Measurements from ENCODE around the gene EMX1.
A peak's percentile ranks its signal among the peaks of the same experiment; 100 is the strongest.
"Not testable (repeated sequence)": the region's sequence is repeated elsewhere in the genome, so short reads cannot be mapped to it uniquely, and the experiment has no call there.

The EMX1 gene

DNA sequence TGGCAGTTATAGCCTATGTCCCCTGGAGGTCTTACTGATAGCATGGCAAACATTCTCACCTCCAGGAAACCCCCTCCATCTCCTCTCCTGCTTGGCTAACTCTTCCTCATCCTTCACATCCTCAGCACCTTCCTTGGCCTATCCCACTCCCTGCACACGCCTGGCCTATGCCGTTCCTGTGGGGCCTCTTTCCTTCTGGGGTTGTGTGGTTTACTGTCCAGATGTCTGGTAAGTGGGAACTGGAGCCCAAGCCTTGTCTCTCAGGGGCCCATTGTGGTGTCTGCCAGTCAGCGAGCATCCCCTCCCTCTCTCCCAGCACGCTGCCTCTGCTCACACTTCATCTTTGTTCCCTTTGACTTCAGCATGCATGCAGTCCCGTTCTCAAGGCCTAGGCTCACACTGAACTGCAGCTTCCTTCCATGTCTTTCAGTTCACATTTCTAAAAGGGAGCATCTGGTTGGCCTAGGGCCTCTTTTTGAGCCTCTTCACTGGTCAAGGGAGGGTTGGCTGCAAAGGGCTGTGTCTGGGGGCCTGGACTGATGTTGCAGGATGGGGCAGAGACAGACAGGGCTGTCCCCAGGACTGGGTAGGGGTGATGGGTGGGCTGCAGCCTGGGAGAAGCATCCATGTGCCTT, 17.0 kb upstream of the EMX1 start:
- no peak for DNase-seq (ENCODE audit: low spot score)

DNA sequence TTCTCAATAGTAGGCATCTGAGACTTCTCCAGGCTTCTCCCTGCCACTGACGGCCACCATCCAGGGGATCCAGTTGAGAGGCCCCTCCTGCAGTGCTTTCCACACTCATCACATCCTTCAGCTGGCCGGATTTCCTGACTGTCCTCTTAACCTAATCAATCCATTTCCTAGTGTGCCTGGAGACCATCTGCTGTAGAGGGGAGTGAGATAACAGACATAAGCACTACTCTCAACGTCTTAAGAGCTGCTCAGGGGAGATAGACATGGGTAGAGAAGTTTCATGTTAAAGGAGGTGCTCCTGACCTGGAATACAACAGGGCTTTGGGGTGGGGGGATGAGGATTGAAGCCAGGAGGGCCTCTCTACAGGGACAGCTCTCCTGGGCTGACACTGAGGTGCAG, 15.9 kb upstream of the EMX1 start:
- DNase-seq (ENCODE audit: low spot score), result no peak

DNA sequence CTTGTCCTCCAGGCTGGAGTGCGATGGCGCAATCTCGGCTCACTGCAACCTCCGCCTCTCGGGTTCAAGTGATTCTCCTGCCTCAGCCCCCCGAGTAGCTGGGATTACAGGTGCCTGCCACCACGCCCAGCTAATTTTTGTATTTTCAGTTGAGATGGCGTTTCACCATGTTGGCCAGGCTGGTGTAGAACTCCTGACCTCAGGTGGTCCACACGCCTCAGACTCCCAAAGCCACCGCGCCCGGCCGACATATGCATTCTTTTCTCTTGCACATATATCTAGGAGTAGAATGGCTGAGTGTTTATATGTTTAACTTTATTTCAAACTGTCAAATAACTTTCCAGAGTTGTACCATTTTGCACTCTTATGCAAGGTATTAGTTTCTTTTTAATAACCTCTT, 9.9 kb upstream of the EMX1 start:
- DNase-seq (ENCODE audit: low spot score), result not testable (repeated sequence)

DNA sequence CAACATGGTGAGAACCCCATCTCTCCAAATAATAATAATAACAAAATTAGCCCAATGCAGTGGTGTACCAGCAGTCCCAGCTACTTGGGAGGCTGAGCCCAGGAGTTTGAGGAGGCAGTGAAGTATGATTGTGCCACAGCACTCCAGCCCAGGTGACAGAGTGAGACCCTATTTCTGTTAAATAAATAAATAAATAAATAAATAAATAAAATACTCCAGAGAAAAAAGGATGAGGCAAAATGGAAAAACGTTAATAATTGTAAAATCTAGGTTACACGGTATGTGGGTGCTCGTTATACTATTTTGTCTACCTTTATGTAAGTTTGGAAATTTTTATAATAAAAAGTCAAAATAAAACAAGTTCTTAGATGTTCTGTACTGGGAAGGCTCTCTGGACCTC, 8.6 kb upstream of the EMX1 start:
- DNase-seq (ENCODE audit: low spot score), result no peak

DNA sequence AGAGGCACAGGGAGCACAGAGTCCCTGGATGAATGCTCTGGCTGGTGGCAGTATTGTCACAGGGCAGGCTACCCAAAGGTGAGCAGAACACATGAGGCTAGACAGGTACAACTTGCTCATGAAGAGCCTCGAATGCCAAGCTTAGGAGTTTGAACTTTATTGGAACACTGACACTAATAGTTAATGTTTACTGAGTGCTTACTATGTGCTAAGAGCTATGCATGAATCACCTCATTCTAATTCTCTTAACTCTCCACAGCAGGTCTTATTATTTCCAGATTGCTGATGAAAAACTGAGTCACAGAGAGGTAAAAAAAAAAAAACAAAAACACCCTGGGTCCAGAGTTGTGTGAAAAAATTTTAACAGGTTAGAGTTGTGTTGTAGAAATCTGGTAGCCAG, 6.1 kb upstream of the EMX1 start:
- DNase-seq (ENCODE audit: low spot score), result peak; percentile 88

DNA sequence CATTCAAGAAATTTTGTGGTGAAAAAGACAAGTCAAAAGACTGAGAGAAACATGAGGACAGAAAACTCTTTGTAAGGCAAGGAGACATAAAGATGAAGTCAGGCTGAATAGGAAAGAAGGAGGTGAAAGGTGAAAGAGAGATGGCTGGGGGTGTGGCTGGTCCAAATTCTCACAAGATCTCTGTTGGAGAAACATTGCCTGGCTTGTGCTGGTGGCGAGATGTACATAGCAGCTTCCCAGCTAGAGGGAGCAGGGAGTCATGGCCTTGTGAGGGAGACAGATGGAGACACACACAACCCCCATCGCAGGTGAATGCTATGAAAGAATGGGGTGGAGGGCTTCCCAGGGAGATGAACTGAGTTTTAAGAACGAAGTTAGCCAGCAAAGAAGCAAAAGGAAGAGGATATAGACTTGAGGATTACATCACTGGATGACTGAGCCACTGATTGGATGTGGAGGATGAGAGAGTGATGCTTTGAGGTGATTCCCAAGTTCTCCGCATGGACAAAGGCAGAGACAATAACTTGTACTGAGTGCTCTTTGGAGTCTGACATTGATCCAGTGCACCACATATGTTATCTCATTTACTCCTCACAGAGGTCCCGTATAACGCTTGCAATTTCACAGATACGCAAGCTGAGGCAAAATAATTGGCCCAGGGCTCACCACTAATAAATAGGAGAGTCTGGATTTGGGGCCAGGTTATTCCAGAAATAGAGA, 3.7 kb upstream of the EMX1 start:
- DNase-seq (ENCODE audit: low spot score), result peak; percentile 18

DNA sequence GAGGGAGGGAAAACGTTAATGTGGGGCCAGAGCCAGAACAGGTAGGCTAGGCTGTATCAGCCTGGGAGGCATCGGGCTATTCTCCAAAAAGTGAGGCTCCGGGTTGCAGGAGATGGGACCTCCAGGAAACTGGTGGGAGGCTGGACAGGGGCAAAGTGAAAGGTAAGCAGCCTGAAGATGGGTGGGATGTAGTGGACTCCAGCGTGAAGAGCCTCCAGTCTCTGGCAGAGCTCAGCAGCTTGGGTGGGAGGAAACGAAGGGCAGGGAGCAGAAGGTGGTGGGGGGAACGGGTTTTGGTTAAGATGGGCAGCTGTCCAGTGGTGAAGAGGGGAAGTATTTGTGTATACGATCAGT, 3.1 kb upstream of the EMX1 start:
- no peak for DNase-seq (ENCODE audit: low spot score)

DNA sequence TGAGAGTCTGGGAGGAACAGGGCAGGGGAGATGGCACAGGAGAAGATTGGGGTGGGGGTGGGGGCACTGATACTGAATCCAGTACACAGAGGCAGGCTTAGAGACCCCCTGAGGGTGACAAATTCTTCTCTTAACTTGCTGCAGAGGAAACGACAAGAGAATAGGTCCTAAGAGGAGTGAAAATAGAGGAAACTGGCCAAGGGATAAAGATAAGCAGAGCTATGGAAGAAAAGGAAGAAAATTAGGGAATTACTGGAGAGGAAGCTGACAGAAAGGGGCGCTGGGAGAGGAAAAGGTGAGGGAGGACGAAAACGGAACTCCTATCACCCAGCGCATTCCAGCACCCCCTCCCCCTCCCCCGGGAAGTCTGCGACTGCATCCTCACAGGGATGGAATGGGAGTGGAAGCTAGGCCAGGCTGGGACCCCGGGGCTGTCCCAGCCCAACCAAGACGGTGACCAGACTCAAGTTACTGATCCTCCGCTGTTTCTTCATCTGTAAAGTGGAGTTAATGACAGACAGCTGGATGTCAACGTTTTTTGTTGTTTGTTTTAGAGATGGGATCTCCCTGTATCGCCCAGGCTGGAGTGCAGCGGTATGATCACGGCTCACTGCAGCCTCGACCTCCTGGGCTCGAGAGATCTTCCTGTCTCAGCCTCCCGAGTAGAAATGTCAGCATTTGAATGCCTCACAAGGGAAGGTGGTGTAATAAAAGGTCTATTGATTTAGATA, 2.6 kb upstream of the EMX1 start:
- DNase-seq (ENCODE audit: low spot score), result peak; percentile 21

DNA sequence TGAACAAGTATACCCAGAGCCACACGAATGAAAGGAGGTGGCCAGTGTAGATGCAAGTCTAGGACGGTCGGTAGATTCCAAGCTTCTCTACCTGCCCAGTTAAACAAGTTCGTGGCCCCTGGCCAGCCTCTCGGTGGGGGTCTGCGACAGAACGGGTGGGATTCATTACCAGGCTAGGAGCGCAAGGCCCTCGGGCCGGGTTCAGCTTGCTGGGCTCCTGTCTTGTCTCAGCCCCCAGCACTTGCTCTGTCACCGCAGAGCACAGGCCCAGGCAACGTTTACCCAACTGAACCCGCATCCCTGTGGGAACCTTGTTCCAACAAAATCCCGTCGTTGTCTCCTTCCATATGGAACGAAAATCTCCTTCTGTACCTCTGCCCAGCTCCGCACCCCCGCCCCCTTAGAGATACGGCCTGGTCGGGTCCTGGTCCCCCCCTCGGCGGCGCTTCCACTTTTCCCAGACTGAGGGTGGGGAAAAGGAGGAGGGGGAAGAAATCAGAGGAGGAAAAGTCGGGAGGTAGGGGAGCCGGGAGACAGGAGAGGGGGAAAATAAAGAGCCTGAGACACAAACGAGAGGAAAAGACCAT, 1.9 kb upstream of the EMX1 start:
- DNase-seq (ENCODE audit: low spot score), result no peak

DNA sequence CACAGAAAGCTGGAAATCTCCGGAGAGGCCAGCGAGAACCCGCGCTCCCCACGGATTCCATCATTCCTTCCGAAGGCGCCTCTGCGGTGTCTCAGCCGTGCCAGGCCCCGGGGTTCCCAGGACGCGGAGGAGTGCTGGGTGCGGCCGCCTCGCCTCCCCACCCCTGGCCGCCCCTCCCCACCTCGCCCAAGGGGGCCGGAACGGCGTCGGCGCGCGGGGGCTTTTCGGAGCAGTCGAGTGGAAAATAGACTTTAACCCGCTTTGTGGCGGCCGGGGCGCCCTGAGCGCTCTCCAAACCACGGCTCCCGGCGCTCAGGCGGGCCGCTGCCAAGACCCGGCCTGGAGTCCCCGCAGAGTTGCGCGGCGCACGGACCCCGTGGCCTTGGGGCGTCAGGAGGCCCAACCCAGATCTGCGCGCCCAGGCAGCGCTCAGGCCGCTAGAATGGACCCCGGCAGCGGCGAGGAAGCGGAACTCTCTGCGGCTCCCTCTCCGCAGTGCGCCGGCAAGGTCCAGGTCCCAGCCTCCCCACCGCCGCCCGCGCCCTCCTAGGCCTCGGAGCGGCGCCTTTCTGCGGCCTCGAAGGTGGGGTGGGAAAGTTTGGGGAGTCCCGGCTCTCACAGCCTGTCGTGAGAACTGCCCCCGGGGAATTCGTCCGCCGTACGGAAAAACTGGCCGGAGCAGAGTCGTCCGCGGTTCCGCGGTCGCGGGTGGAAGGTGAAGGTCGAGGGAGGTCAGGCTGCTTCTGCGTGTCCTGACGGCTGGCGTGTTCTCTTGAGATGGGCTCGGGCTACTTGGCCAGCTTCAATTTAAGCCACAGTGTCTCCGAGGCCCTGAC, 1.2 kb upstream of the EMX1 start:
- peak; percentile 80 for DNase-seq (ENCODE audit: low spot score)

DNA sequence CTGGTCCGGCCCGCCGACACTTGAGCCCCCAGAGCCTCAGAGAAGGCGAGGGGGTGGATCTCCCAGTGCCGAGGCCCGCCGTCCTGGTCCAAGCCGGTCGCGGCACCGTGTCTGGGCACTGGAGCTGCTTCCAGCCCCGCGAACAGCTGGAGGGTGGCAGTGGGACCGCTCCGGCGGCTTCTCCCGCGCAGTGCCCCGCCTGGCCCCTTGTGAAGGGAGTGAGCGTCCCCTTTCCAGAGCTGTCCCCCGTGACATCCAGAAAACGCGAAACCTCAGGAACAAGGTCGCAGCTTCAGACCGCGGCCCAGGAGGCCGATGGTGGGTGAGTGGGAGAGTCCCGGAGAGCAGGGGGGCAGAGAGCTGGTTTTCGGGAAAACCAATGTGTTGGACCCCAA, 579 bp upstream of the EMX1 start:
- DNase-seq (ENCODE audit: low spot score), result no peak

DNA sequence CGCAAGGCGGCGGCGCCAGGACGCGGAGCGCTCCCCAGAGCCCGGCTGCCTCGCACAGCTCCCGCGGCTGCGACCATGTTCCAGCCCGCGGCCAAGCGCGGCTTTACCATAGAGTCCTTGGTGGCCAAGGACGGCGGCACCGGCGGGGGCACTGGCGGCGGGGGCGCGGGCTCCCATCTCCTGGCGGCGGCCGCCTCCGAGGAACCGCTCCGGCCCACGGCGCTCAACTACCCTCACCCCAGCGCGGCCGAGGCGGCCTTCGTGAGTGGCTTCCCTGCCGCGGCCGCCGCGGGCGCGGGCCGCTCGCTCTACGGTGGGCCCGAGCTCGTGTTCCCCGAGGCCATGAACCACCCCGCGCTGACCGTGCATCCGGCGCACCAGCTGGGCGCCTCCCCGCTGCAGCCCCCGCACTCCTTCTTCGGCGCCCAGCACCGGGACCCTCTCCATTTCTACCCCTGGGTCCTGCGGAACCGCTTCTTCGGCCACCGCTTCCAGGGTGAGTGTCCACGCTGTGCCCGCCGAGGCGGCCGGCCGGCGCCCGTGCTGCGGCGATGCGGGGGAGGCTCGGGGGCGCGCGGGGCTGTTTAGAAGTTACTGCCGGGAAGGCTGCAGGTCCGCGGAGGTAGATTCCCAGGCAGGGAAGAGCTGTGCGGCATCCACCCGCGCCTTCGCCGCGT, 696 bp downstream of the EMX1 start:
- DNase-seq (ENCODE audit: low spot score), result peak; percentile 26

DNA sequence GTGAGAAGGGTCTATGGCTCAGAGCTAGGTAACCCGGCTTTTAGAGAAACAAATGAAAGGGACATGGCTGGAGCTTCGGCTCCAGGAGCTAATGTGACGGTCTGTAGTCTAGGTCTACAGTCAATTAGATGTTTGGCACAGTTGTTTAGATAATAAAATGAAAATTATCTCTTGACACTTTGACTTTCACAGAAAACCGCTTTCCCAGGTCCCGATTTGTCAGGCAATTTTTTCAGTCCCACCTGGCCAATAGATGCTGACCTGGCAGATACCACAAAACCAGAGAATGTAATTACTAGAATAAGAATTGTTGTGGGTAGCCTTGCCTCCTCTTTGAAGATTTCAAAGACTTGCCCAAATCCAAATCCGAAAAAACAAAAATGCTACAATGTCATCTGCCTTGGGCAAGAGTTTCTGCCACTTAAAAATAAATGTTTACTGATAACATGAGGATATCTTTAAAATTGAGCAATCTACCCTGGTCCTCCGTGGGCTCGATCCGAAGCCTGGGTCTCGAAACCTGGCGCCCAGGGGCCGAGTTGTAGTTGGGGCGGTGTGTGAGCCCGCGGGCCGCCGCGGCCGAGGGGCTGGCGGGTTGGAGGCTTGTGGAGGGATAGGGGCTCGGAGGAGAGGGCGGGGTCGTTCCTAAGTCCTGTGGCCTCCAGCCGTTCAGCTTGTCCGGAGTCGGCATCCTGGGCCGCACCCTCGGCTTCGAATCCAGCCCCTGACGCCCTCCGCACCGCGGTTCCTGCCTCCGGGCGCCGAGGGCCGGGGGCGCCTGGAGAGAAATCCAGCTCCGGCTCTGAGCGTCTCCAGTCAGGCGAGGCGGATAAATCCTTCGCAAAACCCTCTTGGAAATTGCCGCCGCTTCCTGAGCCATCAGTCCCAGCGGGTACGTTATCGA, 2.3 kb downstream of the EMX1 start:
- DNase-seq (ENCODE audit: low spot score), result no peak

DNA sequence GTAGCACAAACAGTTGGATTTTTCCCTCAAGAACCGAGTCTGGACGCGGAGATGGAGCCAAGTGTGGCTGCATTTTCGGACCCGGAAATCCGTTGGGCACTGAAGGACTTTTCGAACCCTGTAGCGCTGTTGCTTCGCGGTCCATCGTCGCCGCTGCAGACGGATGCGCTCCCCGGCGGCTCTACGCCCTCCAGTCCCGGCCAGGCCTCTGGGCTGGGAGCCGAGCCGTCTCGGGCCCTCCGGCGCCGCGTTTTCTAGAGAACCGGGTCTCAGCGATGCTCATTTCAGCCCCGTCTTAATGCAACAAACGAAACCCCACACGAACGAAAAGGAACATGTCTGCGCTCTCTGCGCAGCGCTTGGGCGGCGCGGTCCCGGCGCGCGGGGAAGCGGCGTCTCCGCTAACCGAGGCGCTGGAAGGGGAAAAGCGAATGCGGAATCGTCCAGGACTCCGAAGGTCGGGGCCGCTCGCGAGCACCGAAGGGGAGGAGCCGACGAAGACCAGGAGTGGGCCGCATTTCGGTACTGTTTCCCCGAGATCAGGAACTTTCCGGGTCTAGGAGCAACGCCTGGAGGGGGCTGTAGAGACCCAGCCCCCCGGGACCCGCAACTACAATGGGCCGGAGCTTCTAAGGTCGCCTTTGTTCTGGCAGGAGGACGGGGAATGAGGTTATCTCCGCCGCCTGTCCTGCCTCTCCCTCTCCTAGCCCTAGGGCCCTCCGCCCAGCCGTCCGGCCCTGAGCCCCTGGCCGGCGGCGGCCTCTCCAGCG, 3.2 kb downstream of the EMX1 start:
- no peak for DNase-seq (ENCODE audit: low spot score)

DNA sequence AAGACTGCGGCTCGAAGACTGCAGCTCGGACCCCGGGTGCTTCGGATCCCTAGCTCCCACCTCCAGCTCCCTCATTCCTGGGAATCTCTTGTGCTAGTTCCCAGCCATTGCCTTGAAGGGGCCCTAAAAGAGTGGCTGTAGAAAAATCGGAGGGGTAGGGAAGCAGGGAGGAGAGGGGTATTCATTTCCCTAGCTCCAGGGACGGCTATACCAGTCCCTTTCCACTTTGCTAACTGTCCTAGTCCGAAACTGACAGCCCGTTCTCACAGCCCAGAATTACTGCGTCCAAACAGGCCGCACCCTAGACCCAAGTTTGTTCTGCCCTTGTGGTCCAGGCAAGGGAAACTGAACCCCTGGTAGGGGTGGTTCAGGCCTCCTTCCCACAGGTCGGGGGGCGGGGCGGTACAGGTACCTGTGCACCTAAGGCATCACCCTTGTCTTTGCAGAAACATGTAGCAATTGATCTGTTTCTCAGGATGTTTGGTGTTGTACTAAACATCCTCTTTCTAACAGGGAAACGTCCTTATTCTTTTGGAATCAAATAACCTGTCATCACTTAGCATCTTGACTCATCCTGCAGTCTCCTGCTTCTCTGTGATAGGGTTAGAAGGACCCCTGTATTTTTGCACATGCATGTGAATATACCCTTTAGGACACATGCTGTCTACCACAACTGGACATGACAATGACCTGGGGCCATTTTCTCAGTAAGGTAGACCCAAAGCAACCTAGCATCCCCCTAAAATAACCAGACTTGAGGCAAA, 4.0 kb downstream of the EMX1 start:
- no peak for DNase-seq (ENCODE audit: low spot score)

DNA sequence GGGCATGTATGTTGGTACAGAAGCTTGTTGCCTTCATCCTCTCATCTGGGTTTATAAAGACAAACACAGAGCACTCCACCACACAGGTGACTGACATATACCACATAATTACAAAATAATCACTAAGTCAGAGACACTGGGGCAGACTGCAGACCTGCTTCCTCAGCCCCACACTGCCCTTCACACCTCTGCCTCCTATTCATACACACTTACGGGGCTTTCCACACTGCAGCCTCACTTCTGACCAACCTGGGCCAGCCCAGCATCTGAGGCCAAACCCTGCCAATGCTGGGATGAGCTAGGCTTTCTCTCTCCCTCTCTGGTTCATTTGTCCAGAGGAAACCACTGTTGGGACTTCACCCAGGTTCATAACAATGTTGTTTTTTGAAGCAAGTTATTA, 4.5 kb downstream of the EMX1 start:
- no peak for DNase-seq (ENCODE audit: low spot score)

DNA sequence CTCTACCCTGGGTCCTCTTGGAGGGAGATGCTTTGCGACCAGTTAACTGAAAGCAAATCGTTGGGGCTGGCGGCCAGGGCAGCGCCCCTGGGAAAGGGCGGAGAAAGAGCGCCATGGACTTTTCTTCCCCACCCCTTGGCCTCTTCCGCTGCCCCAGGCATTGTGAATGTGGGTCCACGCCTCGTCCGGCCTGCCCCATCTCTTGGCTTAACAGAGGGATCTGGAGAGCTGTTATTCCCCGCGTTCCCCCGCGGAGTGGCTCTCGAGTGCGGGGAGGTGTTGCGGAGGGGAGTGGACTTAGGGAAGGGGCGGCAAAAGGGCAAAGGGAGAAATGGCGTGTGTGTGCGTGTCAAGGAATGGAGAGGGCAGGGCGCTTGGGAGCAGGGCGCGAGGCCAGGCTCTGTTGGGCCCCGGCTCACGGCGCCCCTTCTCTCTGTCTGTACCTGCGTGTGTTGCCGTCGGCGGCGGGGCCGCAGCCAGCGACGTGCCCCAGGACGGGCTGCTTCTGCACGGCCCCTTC, 6.6 kb downstream of the EMX1 start:
- no peak for DNase-seq (ENCODE audit: low spot score)

DNA sequence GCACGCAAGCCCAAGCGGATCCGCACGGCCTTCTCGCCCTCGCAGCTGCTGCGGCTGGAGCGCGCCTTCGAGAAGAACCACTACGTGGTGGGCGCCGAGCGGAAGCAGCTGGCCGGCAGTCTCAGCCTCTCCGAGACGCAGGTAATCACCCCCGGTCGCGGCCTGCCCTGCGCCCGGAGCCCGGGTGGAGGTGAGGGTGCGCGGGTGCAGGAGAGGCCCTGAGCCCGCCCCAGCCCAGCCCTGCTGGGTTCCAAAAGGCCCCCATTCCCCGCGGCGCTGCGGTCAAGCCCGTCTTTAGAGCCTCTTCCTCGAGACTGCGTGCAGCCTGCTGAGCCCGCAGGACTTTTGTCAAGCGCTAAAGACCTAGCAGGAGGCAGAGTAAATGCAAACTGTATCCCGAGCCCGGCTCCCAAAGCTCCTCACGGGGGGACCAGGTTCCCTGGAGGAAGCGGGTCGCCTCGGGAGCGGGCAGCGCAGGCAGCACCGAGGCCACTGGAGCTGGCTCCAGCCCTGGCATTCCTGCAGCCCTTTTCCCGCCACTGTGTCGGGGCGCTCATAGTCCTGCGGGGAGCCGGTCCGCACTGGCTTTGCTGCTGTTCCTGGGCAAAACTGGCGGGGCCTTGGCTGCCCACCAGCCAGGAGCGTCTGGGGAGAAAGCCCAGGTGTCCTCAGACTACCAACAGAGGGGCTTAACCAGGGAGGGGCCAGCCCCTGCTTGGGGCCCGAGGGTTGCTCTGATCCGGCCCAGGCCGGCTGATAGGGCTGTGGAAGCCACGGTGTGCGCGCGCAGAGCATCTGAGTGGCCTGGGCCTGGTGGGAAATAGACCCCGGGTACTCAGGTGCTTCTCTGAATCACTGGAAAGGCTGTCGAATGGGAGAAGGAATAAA, 7.3 kb downstream of the EMX1 start:
- no peak for DNase-seq (ENCODE audit: low spot score)

All from kidney tubule cell (primary cell).